Aorta (tissue), 5 donors: Measurements from ENCODE around the gene EXD3. TPM values are rescaled to one million over a fixed set of nuclear protein-coding genes. Genes with fewer than 3 reads are reported as not detected.
A peak's percentile ranks its signal among the peaks of the same experiment; 100 is the strongest.
"Not testable (repeated sequence)": the region's sequence is repeated elsewhere in the genome, so short reads cannot be mapped to it uniquely, and the experiment has no call there.

ENCODE experiments used
- ATAC-seq: fragments of 200-7000 bp; cut with Tn5 transposase; one replicate; pipeline ENCODE4 v1.9.1; 2022; ENCODE audit warnings: moderate library complexity; ENCODE audit not compliant: low FRiP score
- DNase-seq, 2 donors: peaks; one replicate each; pipeline ENCODE4 v3.0.0-alpha.2; 2020
- H3K27ac ChIP-seq, 2 donors: one replicate each; pipeline ENCODE4 v1.5.1; 2013; ENCODE audit warnings: low read length in 2 of 2, mild to moderate bottlenecking in 2 of 2, moderate library complexity in 2 of 2, control low read depth in 1 of 2, inconsistent platforms in 1 of 2, low read depth in 1 of 2
- H3K27me3 ChIP-seq, 2 donors: one replicate each; pipeline ENCODE4 v1.6.1; 2013; ENCODE audit warnings: control low read depth in 1 of 2, low read length in 1 of 2, mild to moderate bottlenecking in 1 of 2, moderate library complexity in 1 of 2; ENCODE audit not compliant: insufficient read depth in 2 of 2, control insufficient read depth in 1 of 2
- H3K36me3 ChIP-seq, 2 donors: one replicate each; pipeline ENCODE4 v1.6.1; 2013; ENCODE audit warnings: control low read depth in 1 of 2, low read length in 1 of 2, mild to moderate bottlenecking in 1 of 2; ENCODE audit not compliant: insufficient read depth in 2 of 2, control insufficient read depth in 1 of 2
- H3K4me1 ChIP-seq, 2 donors: one replicate each; pipeline ENCODE4 v1.6.1; 2013; ENCODE audit warnings: low read length in 2 of 2, control low read depth in 1 of 2, mild to moderate bottlenecking in 1 of 2, moderate library complexity in 1 of 2; ENCODE audit not compliant: insufficient read depth in 2 of 2, control insufficient read depth in 1 of 2
- H3K4me3 ChIP-seq, 2 donors: one replicate each; pipeline ENCODE4 v1.5.1; 2013; ENCODE audit warnings: low read length in 2 of 2, control low read depth in 1 of 2, mild to moderate bottlenecking in 1 of 2
- H3K9me3 ChIP-seq: one replicate; pipeline ENCODE4 v1.6.1; 2013; ENCODE audit warnings: mild to moderate bottlenecking, low read length; ENCODE audit not compliant: control insufficient read depth
- WGBS, 2 donors: extraction: QIAGEN DNeasy Blood & Tissue Kit; methylation state at CpG; one replicate each; pipeline ENCODE4 v1.1.7; 2013; 5-methylcytosine and 5-hydroxymethylcytosine counted together
- intact Hi-C, 2 donors: fragments of 100-400 bp; cut with DNase I; formaldehyde crosslinking; loops; one replicate each; pipeline versions ENCODE4 v1.14.2 to v1.15.0; 2022
- polyA plus RNA-seq, 2 donors: library from polyadenylated mRNA; stranded (reverse); fragments of 200-250 nt; gene quantifications; one replicate each; pipeline ENCODE4 v1.2.3, GENCODE V29; 2013
- total RNA-seq, 2 donors: library from RNA; stranded (reverse); fragmentation: NEBNext Ultra II Directional; extraction: Animal tissue kit (Norgen Biotek cat#: 25700); gene quantifications; one replicate each; pipeline ENCODE4 v1.2.1, GENCODE V29; 2021
- donor health status: healthy with polysubstance abuse.
- donor health status: Bipolar disorder and iron deficiency.
- donor health status: DM: no; HTN: no; CAD: no.
- donor health status: DM: no; HTN: no; CAD: no.
- donor health status: DM: yes; HTN: yes; CAD: no.

Gene EXD3
- total and polyA plus RNA-seq, 4 donors: 15.9 to 96.8 (median 30.0) TPM

DNA sequence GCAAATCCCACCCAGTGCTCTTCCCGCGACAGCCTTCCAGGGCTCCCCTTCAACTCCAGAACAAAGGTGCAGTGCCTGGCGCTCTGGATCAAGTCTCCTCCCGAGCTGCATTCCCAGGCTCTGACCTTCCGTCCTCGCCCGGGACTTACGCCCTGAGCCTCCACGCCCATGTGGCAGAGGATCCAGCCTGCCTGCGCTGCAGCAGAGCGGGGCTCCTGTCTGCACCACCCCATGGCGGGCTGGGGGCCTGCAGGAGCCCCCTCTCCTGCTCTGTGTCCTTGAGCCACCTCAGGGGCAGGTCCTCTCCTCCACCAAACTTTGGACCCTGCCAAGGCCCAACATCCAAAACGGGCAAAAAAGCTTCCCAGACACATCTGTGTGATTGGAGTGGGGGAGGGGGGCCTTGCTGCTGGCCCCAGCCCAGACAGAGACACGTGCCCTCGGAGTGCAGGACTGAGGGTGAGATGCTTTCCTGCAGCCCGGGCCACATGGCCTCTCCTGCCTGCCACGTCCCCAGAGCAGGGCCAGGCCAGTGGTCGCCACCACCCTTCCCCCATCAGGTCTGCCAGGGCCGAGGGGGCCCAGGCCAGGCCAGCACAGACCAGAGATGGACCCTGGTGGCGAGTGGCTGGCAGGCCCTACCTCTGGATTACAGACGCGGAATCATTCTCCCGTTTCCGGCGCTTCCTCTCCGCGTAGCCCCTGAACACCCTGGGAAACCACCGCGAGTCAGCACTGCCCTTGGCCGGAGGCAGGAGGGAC lies 31.8 kb upstream of the EXD3 start:
- Histone ChIP-seq H3K27me3 (no peaks in the 10 kb centered on the region), H3K4me3 (no peak overlapping the region), H3K4me1 (peaks cover 0 to 4% of the 10 kb centered on the region in 2 donors), H3K27ac (no peak overlapping the region), H3K36me3 (peaks cover 0 to 1% of the 10 kb centered on the region in 2 donors), H3K9me3 (no peaks in the 10 kb centered on the region)
- 47 to 52% methylated on average over 30 of the region's 30 CpGs for WGBS, 2 donors
- DNase-seq (peak; percentile 59 to 79), ATAC-seq (peak; percentile 6)
- intact Hi-C loops: no loop called here

GRCh38 chr9:137454145-137454596 lies 31.2 kb upstream of the EXD3 start:
- Histone ChIP-seq H3K4me1 (peaks cover 0 to 4% of the 10 kb centered on the region in 2 donors), H3K9me3 (no peaks in the 10 kb centered on the region), H3K27ac (no peak overlapping the region), H3K4me3 (no peak overlapping the region), H3K36me3 (peaks cover 0 to 1% of the 10 kb centered on the region in 2 donors), H3K27me3 (no peaks in the 10 kb centered on the region)
- peak; percentile 80 to 87 for DNase-seq
- intact Hi-C loops: no loop called here
- ATAC-seq: no peak
- 50 to 52% methylated on average over 15 to 23 of the region's 24 CpGs for WGBS, 2 donors

DNA sequence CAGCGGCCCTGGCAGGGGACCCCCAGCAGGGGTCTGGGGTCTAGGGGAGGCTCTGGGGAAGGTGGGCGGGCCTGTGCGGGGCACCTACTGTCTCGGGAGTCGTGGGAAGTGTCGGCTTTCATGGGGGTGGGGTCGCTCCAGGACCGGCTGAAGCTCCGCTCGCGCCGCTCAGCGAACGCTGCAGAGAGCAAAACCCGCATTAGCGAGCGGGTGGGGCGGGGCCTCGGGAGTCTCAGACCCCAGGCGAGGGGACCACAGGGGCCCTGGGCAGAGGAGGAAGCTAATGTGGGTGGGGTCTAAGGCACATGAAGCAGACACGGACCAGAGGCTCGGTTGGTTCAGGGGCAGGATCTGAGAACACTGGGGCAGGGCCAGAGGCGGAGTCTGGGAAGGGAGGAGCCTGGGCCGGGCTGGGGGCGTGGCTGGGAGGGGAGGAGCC lies 30.7 kb upstream of the EXD3 start:
- WGBS, 2 donors: 65 to 71% methylated on average over 23 to 25 of the region's 25 CpGs
- H3K4me1 ChIP-seq: peaks cover 0 to 4% of the 10 kb centered on the region in 2 donors
- no peak overlapping the region for H3K4me3 ChIP-seq
- no peaks in the 10 kb centered on the region for H3K9me3 ChIP-seq
- intact Hi-C loops: no loop called here
- peak; percentile 87 to 91 for DNase-seq
- H3K27ac ChIP-seq: no peak overlapping the region
- H3K27me3 ChIP-seq: no peaks in the 10 kb centered on the region
- H3K36me3 ChIP-seq: peaks cover 0 to 1% of the 10 kb centered on the region in 2 donors
- peak; percentile 56 for ATAC-seq

- Histone ChIP-seq H3K27me3 (no peaks in the 10 kb centered on the region), H3K27ac (no peak overlapping the region), H3K4me1 (peaks cover 0 to 4% of the 10 kb centered on the region in 2 donors), H3K4me3 (no peak overlapping the region), H3K9me3 (no peaks in the 10 kb centered on the region), H3K36me3 (peaks cover 0 to 1% of the 10 kb centered on the region in 2 donors)
- WGBS, 2 donors: 87 to 88% methylated on average over 43 of the region's 43 CpGs
- DNase-seq: peak; percentile 68 to 78
- no peak for ATAC-seq
- intact Hi-C loops: no loop called here
These were observed 30.0 kb upstream of the EXD3 start for GRCh38 chr9:137452761-137453642.

- no peaks in the 10 kb centered on the region for H3K27me3 ChIP-seq
- no peaks in the 10 kb centered on the region for H3K9me3 ChIP-seq
- peaks cover 0 to 4% of the 10 kb centered on the region in 2 donors for H3K4me1 ChIP-seq
- DNase-seq (peak; percentile 51 to 73), ATAC-seq (no peak)
- H3K27ac ChIP-seq: no peak overlapping the region
- intact Hi-C loops: no loop called here
- no peak overlapping the region for H3K4me3 ChIP-seq
- WGBS, 2 donors: 90 to 92% methylated on average over 17 of the region's 17 CpGs
- peaks cover 0 to 1% of the 10 kb centered on the region in 2 donors for H3K36me3 ChIP-seq
These were observed 29.2 kb upstream of the EXD3 start for GRCh38 chr9:137452006-137452760.

- H3K4me3 ChIP-seq, intact Hi-C loops, H3K4me1 ChIP-seq, H3K9me3 ChIP-seq, ATAC-seq, H3K27ac ChIP-seq, H3K27me3 ChIP-seq, H3K36me3 ChIP-seq: not testable (repeated sequence)
- 88 to 95% methylated on average over 12 to 13 of the region's 31 CpGs for WGBS, 2 donors
- peak in 1 of 2 donors; percentile 25 for DNase-seq
These were observed 28.5 kb upstream of the EXD3 start for GRCh38 chr9:137451264-137452005.

DNA sequence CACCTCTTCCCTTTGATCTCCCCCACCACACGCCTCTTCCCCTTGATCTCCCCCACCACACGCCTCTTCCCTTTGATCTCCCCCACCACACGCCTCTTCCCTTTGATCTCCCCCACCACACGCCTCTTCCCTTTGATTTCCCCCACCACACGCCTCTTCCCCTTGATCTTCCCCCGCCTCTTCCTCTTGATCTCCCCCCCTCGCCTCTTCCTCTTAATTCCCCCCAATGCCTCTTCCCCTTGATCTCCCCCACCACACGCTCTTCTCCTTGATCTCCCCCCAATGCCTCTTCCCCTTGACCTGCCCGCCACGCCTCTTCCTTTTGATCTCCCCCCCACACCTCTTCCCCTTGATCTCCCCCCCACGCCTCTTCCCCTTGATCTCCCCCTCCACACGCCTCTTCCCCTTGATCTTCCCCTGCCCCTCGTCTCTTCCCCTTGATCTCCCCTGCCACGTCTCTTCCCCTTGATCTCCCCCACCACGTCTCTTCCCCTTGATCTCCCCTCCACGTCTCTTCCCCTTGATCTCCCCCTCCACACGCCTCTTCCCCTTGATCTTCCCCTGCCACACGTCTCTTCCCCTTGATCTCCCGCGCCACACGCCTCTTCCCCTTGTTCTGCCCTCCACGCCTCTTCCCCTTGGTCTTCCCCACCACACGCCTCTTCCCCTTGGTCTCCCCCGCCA lies 27.7 kb upstream of the EXD3 start:
- H3K4me3 ChIP-seq, H3K27ac ChIP-seq, H3K4me1 ChIP-seq, ATAC-seq, H3K27me3 ChIP-seq, H3K9me3 ChIP-seq, H3K36me3 ChIP-seq, intact Hi-C loops: not testable (repeated sequence)
- DNase-seq: peak; percentile 45 to 53
- 87 to 88% methylated on average over 21 to 23 of the region's 24 CpGs for WGBS, 2 donors
